GM21619 (cell line): ENCODE measurements around the gene LRRC39.

Source experiments
- ATAC-seq: cut with Tn5 transposase; IDR thresholded peaks from one replicate; pipeline ENCODE4 v1.9.1; 2021; ENCODE audit not compliant: unreplicated experiment

LRRC39 gene

DNA sequence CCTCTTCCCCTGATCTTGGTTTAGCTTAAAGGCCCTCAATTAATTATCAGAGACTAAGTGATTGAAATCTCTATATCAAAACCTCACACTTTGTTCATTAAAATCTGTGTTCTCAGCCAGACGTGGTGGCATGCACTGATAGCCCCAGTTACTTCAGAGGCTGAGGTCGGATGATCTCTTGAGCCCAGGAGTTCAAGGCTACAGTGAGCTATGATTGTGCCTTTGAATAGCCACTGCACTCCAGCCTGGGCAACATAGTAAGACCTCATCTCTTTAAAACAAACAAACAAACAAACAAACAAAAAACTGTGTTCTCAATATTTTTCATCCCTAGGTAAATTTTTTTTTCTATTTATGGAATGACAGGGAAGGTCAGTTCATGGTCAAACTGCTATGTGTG, 26.4 kb downstream of the LRRC39 start:
- no peak for ATAC-seq

DNA sequence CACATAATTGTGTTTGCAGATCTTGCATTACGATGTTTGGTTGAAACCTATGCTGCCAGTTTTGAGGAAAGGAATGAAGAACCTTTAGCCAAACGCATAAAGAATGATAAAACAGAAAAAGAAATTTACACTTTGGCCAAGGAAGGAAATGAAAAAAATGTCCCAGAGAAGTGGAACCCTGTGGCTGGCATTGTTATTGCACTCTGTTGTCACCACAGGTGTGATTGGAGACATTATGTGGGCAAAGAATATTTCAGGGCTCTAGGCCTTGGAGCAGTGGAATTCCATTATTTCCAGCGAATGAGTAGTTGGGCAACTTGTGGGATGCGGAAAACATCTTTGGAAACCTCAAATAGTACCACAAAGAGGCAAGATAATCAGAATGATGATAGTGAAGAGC, 30.2 kb downstream of the LRRC39 start:
- no peak for ATAC-seq

DNA sequence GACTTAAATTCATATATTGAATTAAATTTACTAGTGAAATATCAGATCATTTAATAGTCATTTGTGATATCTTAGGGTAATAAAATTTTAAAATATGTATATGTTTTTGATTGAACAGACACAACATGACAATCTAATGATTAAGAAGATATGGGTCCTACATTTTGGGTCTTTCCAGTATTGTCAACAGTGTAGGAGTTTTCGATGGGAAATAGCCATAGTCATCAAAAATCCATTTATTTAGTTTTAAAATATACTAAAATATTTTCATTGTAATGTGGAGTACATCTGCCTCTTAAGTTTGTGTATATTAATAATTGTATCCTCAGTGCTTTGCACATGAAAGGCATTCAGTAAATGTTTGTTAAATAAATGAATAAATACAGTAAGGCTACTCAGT, 31.1 kb downstream of the LRRC39 start:
- no peak for ATAC-seq

DNA sequence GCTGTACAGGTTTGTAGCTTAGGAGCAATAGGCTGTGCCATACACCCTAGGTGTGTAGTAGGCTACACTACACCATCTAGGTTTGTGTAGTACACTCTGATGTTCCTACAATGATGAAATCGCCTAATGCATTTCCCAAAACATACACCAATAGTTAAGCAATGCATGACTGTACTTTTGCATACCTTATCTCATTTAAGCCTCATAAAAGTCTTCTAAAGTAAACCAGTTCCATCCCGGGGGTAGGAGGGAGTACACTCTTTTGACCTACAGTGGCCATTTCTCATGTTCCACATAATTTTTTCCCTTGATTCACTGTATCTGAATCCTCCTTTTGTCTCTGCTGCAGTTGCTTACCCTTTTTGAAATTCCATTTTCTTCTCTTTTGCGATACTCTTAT, 32.9 kb downstream of the LRRC39 start:
- no peak for ATAC-seq

DNA sequence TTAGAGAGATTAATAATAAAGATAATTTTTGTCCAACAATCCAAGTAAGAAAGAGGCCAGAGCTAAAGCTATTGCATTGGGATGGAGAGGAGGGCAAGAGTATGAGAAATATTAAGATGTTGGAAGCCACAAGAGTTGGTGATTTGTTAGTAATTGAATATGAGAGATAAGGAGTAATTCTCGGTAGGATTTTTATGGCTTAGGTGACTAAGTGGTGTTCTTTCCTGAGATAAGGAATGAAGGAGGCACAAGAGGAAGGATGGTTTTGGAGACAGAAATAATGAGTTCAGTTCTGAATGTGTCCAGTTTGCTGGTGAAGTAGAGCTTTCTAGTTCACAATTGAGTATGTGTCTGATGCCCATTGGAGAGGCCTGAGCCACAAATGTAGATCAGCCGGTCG, 35.7 kb downstream of the LRRC39 start:
- ATAC-seq: no peak

DNA sequence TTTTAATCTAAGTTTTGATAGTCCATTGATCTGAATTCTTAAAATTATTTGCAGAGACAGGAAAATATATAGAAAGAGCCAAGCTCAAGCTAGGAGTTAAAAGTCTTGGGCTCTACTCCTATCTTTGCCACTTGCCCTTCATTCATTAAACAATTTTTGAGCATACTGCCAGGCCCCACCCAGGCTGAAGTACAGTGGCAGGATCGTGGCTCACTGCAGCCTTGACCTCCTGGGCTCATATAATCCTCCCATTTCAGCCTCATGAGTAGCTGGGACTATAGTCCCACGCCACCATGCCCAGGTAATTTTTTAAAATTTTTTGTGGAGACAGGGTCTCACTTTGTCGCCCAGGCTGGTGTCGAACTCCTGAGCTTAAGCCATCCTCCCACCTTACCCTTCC, 36.9 kb downstream of the LRRC39 start:
- ATAC-seq: no peak

DNA sequence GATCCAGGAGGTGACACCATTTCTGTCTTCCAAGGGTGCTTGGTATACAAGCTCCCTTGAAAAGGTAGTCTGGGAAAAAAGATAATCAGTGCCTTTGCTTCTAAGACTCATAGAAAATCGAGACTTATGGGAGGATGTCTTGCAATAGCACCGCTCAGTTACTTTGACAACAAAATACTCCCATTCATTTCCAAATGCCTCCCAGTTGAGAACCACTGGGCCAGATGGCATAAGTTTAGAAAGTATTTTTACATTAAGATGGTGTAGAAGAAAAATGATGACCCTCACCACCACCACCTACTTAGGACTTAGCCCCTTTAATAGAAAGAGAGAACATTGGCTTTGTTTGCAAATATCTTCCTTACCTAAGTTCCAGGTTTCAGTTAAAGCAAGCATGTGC, 40.5 kb downstream of the LRRC39 start:
- no peak for ATAC-seq

DNA sequence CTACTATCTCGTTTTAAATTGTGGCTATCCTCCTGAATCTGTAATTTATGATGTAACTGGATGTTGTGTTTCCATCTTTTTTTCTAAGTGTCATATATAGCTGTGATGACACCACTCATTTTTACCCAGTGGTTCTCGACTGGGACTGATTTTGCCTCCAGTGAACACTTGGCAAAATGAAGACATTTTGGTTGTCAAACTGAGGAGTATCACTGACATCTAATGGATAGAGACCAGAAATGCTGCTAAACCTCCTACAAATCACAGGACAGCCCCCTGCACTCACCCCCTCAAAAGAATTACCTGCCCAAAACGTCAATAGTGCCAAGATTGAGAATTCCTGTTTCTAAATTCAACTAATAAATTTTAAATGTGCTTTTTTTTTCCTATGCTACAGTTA, 43.2 kb downstream of the LRRC39 start:
- ATAC-seq: no peak

DNA sequence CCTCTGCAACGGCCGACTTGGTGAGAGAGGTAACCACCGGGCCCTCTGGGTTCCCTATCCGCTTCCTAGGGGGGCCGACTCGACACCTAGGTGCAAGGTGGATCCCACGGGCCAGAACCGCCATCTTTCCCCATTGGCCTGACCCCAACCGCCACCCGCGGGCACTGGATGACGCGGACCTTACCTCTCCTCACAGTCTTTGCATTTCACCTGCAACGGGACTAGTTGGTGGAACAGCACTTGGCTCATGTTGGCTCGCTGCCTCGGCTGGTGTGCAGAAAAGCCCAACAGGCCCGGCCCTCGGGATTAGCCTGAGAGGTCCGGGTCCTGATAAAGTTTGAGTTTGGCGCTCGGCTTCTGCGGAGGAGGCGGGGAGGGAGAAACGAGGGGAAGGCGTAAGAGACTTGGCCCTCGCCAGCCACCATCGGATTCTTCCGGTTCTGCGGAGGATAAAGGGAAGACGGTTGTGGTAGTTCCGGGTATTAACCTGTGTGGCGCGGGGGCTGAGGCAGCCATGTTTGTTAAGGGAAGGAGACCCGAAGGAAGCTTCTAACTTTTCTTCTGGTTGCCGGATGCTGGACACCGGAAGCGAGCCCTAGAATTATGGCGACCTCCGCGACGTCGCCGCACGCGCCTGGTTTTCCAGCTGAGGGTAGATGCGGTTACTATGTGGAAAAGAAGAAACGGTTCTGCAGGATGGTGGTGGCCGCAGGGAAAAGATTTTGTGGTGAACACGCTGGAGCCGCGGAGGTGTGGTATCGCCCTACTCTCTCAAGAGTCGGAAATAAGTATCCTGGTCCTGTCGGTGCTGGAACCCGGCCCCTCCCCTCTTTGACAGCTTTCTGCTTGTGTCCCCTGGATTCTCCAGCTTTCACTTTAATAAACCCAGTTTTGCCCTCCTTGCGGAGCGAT, 45.2 kb downstream of the LRRC39 start, which contains the start of the genes SASS6 and TRMT13:
Gene SASS6 (minus strand): TSS at position 365 of the 912 bp plus-strand sequence. CDS start 116 bp downstream, at position 249.
Gene TRMT13 (plus strand): TSS at position 598 of the 912 bp plus-strand sequence. CDS start 6 bp downstream, at position 604.
- peak; percentile 89 for ATAC-seq

DNA sequence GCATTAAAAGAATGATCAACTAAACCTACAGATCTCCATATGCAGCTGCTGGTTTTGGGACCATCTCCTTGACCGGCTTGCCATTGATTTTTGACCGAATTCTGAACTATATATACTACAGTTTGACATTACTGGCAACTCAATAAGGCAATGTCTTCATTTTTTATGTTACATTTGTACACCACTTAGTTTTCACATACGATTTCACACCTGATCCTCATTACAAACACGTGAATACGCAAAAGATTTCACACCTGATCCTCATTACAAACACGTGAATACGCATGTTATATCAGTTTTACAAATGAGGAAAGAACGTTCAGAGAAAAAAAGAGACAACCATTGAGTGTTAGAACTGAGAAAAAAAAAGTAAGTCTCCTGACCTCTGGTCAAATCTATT, 46.4 kb downstream of the LRRC39 start:
- no peak for ATAC-seq

DNA sequence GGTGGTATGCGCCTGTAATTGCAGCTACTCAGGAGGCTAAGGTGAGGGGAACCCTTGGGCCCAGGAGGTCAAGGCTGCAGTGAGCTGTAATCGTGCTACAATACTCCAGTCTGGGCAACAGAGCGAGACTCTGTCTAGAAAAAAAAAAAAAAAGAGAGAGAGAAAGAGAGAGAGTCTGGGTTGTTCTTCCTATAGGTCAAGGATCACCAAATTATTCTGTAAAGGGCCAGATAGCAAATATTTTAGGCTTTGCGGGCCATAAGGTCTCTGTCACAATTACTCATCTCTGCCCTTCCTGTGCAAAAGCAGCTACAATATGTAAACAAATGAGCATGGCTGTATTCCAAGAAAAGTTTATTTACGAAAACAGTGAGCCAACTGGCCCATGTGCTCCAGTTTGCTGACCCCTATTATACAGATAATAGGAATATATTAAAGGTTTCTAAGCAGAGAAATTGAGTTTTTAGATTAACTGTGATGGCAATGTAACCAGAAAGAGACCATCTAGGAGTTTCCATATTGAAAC, 47.4 kb downstream of the LRRC39 start:
- no peak for ATAC-seq

DNA sequence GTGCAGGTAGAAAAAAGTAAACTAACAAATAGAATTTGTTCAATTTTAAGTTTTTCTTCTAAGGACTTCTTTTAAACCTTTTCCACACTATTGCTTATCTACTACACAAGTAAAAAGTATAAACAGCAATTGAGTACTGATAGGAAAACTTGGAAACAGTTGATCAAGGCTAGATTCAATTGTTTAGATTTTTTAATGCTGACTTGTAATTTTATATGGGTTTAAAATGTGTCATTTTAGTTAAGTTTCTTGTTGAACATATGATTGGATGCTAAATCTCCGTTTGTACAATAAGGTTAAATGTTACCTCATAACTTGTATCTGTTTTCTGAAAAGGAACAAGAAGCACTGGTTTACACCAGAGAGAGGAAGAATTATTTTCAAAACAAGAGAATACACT, 50.8 kb downstream of the LRRC39 start:
- ATAC-seq: no peak

DNA sequence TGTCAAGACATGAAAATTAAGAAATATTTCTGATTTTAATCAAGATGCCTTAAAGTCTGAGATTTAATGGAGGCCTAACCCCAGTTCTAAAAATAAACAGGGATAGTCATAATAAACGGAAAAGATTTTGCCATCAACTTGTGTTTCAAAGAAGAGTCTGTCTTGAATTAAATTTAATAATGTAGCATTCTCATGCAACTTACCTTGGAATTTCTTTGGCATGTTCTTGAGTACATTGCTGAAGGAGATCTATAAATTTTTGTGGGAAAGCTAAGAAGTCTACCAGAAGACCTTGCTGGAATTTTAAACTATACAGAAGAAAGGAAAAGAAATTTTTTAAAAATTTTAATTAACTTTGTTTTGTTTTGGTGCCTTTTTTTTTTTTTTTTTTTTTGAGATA, 55.9 kb downstream of the LRRC39 start:
- no peak for ATAC-seq

DNA sequence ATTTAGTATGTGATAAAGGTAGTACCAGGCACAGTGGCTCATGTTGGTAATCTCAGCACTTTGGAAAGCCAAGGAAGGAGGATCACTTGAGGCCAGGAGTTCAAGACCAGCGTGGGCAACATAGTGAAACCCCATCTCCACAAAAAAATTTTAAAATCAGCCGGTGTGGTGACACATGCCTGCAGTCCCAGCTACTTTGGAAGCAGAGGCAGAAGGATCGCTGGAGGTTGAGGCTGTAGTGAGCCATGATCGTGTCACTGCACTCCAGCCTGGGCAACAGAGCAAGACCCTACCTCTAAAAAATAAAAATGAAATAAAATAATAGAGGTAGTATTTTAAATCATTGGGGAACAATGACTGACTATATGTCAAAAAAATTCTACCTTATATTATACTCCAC, 62.5 kb downstream of the LRRC39 start:
- no peak for ATAC-seq

DNA sequence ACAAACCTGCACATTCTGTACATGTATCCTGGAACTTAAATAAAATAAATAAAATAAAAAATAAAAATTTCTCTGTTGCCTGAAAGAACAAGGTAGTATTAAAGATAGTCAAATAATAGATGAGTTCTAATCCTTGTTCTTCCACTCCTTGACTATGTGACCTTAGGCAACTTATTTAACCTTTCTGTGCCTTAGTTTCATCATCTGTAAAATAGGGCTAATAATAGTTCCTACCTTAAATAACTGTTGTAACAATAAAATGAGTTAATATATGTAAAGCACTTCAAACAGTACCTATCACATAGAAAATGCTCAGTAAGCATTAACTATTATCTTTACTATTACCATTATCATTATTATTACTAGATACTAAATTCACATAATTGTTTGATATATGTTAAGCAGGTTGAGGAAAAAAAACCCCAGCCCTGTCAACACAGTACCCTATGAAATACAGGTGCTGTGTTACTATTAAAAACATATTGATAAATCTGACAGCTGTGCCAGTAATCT, 68.4 kb downstream of the LRRC39 start:
- no peak for ATAC-seq

DNA sequence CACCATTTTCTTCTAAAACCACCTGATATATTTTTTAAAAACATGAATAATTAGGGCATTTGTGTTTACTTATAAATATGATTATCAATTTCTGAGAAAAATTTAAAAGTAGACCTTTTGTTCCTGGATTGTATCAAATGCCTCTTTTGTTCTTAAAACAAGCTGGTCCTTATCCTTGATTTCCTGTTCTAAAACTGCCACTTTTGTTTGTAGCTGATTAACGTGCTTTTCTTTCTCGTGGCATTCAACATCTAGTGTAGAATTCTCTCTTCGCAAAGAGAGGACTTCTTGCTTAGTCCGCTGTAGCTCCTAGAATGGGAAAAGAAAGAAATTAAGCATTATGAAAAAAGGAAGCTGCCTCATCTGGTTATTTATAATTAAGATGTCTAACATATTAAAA, 70.4 kb downstream of the LRRC39 start:
- no peak for ATAC-seq

DNA sequence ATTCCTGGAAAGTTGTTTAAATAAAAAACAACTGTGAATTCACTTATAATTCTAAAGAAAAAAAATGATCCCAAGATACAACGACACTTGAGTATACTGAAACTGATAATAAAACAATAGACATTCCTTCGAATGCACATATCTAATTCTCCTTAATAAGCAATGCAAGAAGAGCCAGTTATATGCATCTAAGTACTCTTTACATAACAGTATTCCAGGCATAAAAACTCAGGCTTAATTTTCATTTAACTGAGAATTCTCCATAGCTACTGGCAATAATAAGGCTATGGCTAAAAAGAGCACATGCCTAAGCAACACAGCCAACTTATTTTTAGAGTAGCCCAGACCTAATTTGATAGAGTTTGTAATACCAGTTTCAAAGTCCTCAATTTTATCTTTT, 76.5 kb downstream of the LRRC39 start:
- no peak for ATAC-seq

DNA sequence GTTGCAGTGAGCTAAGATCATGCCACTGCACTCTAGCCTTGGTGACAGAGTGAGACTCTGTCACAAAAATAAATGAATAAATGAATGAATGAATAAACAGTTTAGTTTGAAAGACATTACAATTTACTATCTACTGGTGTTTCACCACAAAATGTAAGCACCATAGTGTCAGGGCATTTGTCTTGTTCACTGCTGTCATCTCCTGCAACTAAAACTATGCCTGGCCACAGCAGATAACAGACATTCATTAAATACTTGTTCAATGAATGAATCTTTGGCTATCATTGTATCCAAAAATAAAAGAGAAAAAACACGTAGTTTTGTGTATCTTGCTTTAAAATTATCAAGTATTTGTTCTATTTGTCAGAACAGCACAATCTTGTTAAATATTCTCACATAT, 77.9 kb downstream of the LRRC39 start:
- ATAC-seq: no peak
